GM23338 (cell line): ENCODE data around the gene CNNM3.

Experiments
- CREB1 ChIP-seq: fragments of 250-450 bp; sonication (Bioruptor Pico); IDR thresholded peaks from 2 replicates; pipeline ENCODE4 v1.5.0; 2020; ENCODE audit warnings: low read depth, mild to moderate bottlenecking, moderate library complexity
- CTCF ChIP-seq, 2 experiments: fragments of 200-600 bp in 1 of 2; sonication (generic) in 1 of 2; conservative IDR thresholded peaks; 2 replicates each; pipeline versions ENCODE4 v1.5.1 to v1.6.1; 2016 to 2017; ENCODE audit warnings: antibody characterized with exemption in 2 of 2, low read depth in 2 of 2, mild to moderate bottlenecking in 2 of 2, moderate library complexity in 1 of 2
- ETS1 ChIP-seq: IDR thresholded peaks from 2 replicates; pipeline ENCODE4 v1.6.1; 2016; ENCODE audit warnings: antibody characterized with exemption
- EZH2 ChIP-seq: fragments of 200-600 bp; sonication (generic); IDR thresholded peaks from one replicate; pipeline ENCODE4 v1.8.0; 2017; ENCODE audit warnings: antibody characterized with exemption, mild to moderate bottlenecking, low read depth; ENCODE audit not compliant: unreplicated experiment
- EZH2phosphoT487 ChIP-seq: fragments of 200-600 bp; sonication (generic); IDR thresholded peaks from one replicate; pipeline ENCODE4 v1.8.1; 2018; ENCODE audit warnings: antibody characterized with exemption; ENCODE audit not compliant: unreplicated experiment
- JUNB ChIP-seq: IDR thresholded peaks from one replicate; pipeline ENCODE4 v1.6.1; 2016; ENCODE audit warnings: antibody characterized with exemption; ENCODE audit not compliant: unreplicated experiment
- NANOG ChIP-seq: IDR thresholded peaks from 2 replicates; pipeline ENCODE4 v1.6.1; 2016; ENCODE audit warnings: antibody characterized with exemption, borderline replicate concordance
- POLR2AphosphoS5 ChIP-seq: IDR thresholded peaks from 2 replicates; pipeline ENCODE4 v1.6.1; 2016; ENCODE audit warnings: antibody characterized with exemption, low read depth
- REST ChIP-seq: IDR thresholded peaks from one replicate; pipeline ENCODE4 v1.6.1; 2018; ENCODE audit warnings: antibody characterized with exemption; ENCODE audit not compliant: unreplicated experiment
- STAT1 ChIP-seq: IDR thresholded peaks from one replicate; pipeline ENCODE4 v1.6.1; 2016; ENCODE audit warnings: antibody characterized with exemption; ENCODE audit not compliant: unreplicated experiment
- ZNF114 ChIP-seq: fragments of 250-450 bp; sonication (Bioruptor Pico); IDR thresholded peaks from 2 replicates; pipeline ENCODE4 v1.5.0; 2020; ENCODE audit warnings: mild to moderate bottlenecking, moderate library complexity
- ZNF331 ChIP-seq: fragments of 250-450 bp; sonication (Bioruptor Pico); IDR thresholded peaks from 2 replicates; pipeline ENCODE4 v1.5.0; 2020; ENCODE audit warnings: low read depth, mild to moderate bottlenecking, moderate library complexity
- ZNF462 ChIP-seq: fragments of 250-450 bp; sonication (Bioruptor Pico); IDR thresholded peaks from 2 replicates; pipeline ENCODE4 v1.5.0; 2020; ENCODE audit warnings: mild to moderate bottlenecking, moderate library complexity

- no peak for TF ChIP-seq CTCF (conservative IDR thresholded peaks at IDR 0.05; ENCODE audit: low read depth in 2 of 2)
- TF ChIP-seq EZH2: no peak
- no peak for TF ChIP-seq REST
- no peak for TF ChIP-seq NANOG
- no peak for TF ChIP-seq ETS1
- no peak for TF ChIP-seq ZNF114 (CRISPR knock-in tag)
- no peak for TF ChIP-seq ZNF462 (CRISPR knock-in tag)
- no peak for TF ChIP-seq POLR2AphosphoS5
- no peak for TF ChIP-seq JUNB
- TF ChIP-seq STAT1: no peak
- no peak for TF ChIP-seq CREB1 (CRISPR knock-in tag)
- TF ChIP-seq EZH2phosphoT487: no peak
- TF ChIP-seq ZNF331 (CRISPR knock-in tag): no peak
Measured at GRCh38 chr2:96801786-96802595, 14.1 kb upstream of the CNNM3 start.
